DND-41 (cell line): Measurements from ENCODE around the gene KISS1R.

ENCODE experiments used
- CTCF ChIP-seq: IDR thresholded peaks from 2 replicates; pipeline ENCODE4 v1.5.1; 2012; ENCODE audit warnings: borderline replicate concordance, low read length, moderate library complexity, mild to moderate bottlenecking; ENCODE audit not compliant: poor library complexity, severe bottlenecking; ENCODE audit errors: extremely low read depth
- EZH2 ChIP-seq: IDR thresholded peaks from 3 replicates; pipeline ENCODE4 v1.6.1; 2012; ENCODE audit warnings: borderline replicate concordance, low read depth, mild to moderate bottlenecking, moderate library complexity, low read length, inconsistent platforms; ENCODE audit not compliant: severe bottlenecking

- TF ChIP-seq EZH2 (no peak), CTCF (no peak)
These were observed 12.6 kb upstream of the KISS1R start for GRCh38 chr19:904545-904944.
